CD1c-positive myeloid dendritic cell (primary cell): ENCODE measurements around the gene ISLR2.

Experiments used
- DNase-seq: peaks from one replicate; pipeline ENCODE4 v3.0.0-alpha.2; 2016; ENCODE audit errors: extremely low spot score

Gene ISLR2

DNA sequence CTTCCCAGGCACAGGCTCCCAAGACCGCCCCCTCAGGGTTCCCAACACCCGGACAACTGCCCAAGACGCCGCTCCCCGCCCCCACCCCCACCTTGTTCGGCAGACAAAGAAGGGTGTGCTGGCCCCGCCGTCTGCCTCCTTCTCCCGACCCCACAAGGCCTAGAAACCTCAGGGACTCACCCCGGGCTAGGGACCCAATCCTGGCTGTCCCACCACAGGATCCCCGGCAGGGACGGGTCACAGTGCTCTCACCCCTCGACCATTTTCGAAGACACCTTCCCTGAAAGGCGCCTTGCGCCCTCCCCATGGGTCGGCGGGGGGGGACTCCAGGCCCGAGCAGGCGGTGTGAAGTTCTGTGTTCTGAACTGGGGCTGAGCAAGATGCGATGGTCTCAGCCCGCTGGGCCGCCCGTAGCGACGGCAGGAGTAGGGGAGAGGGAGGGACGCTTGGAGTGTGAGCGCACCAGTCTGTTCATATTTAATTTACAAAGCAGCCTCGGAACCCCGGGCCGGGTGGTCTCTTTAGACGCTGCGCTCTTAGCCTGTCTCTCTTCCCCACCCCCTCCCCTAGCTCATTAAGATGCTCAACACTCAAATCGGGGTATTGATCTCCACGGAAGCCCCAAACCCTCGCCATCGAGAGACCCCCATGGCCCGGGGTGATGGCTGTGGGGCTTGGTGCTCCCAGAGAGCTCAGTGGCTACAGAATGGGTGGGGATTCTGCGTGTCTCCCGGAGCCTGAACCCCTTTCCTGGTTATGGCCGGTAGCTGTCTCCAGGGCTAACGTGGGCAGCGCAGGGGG is 1.4 kb upstream of the ISLR2 start:
- no peak for DNase-seq

DNA sequence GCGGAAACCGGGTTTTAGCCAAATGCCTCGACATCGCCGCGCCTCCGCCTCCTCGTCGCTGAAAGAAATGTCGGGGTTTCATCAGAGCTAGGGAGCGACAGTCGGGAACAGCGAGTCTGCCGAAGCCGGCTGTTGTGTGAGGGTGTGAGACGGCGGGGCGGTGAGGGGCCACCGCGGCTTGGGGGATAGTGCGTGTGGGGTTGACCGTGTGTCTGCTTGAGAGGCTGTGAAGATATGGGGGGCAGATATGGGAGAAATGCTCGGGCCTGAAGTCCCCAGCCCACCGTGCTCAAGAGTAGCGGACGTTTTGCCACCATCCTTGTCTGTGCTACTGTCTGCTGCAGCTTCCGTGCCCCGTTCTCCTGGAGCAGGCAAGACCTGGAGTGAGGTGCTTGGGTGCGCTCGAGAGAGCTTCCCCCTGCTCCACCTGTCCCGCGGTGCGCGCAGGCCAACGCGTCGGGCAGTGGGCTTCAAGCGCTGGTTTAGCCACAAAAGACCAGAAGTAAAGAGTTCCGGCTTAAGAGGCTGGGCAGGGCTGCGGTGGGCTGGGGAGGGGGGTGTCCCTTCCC is 716 bp upstream of the ISLR2 start:
- no peak for DNase-seq

DNA sequence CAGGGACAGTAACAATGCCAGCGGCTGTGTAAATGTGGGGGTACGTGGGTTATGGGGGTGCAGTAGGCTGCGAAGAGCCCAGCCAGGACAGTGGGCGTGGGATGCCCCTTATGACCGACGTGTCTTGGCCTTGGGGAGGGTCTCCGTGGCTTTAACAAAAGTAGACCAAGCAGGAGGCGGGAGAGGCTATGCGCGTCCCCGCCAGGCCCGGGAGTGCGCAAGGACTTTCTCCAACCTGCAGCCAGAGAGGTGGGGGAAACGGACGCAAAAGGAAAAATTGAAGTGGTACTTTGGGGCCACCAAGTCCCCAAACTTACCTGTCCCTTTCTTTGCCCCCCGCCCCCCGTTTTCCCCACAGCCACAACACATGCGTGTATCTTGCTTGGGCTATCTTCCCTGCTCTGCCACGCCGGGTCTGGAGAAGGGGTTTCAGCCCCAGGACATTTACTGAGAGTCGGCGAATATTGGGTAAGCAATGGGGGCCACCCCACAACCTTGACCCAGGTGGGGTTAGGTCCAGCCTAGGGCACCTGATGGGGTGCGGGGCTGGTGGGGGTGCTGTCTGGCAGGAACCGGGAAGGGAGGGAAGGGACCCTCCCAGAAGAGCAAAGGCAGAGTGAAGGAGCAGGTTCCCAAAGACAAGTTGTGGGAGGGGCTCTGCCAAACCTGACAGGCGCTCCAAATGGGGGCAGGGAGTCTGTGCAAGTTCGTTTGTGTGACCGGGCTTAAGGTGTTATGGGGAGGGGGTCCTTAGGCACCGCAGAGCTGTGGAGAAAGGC is 652 bp downstream of the ISLR2 start:
- no peak for DNase-seq

DNA sequence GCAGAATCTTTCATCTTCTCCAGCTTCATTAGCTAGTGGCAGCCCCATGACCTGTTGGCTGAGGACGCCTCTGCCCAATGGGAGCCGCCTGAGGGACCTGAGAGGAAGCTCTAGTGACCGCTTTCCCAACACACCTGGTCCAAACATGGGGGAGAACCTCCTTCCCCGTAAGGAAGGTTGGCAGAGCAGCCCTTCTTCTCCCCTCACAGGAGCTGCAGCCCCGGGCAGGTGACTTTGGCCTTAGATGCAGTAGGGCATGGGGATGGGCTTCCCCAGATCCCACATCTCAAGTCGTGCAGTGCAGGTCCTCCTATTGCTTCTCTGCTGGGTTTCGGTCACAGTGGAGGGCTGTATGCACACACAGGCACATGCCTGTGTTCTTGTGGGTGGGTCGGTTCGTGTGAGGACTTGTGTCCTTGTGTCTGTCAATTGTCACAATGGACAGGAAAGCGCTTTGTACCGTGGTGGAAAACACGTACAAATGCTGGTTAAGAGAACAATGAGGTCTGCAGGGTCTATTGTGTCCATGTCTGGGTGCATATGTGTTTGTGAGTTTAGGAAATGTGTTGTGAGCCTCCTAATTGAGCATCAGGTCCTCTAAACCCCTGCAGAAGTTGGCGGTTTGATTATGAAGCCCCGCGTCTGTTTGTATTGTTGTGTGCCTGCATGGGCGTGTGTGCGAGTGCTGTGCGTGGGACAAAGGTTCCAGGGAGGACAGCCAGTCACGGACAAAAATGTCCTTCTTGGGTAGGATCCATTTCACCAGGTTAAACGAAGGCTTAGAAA is 1.4 kb downstream of the ISLR2 start:
- no peak for DNase-seq

DNA sequence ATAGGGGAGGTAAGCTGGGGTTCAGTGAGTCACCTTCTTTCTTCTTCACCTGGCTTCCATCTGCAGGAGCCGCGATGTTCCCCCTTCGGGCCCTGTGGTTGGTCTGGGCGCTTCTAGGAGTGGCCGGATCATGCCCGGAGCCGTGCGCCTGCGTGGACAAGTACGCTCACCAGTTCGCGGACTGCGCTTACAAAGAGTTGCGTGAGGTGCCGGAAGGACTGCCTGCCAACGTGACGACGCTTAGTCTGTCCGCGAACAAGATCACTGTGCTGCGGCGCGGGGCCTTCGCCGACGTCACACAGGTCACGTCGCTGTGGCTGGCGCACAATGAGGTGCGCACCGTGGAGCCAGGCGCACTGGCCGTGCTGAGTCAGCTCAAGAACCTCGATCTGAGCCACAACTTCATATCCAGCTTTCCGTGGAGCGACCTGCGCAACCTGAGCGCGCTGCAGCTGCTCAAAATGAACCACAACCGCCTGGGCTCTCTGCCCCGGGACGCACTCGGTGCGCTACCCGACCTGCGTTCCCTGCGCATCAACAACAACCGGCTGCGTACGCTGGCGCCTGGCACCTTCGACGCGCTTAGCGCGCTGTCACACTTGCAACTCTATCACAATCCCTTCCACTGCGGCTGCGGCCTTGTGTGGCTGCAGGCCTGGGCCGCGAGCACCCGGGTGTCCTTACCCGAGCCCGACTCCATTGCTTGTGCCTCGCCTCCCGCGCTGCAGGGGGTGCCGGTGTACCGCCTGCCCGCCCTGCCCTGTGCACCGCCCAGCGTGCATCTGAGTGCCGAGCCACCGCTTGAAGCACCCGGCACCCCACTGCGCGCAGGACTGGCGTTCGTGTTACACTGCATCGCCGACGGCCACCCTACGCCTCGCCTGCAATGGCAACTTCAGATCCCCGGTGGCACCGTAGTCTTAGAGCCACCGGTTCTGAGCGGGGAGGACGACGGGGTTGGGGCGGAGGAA is 2.6 kb downstream of the ISLR2 start:
- no peak for DNase-seq

DNA sequence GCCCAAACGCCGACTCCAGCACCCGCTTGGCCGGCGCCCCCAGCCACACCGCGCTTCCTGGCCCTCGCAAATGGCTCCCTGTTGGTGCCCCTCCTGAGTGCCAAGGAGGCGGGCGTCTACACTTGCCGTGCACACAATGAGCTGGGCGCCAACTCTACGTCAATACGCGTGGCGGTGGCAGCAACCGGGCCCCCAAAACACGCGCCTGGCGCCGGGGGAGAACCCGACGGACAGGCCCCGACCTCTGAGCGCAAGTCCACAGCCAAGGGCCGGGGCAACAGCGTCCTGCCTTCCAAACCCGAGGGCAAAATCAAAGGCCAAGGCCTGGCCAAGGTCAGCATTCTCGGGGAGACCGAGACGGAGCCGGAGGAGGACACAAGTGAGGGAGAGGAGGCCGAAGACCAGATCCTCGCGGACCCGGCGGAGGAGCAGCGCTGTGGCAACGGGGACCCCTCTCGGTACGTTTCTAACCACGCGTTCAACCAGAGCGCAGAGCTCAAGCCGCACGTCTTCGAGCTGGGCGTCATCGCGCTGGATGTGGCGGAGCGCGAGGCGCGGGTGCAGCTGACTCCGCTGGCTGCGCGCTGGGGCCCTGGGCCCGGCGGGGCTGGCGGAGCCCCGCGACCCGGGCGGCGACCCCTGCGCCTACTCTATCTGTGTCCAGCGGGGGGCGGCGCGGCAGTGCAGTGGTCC is 3.5 kb downstream of the ISLR2 start:
- DNase-seq, result no peak

DNA sequence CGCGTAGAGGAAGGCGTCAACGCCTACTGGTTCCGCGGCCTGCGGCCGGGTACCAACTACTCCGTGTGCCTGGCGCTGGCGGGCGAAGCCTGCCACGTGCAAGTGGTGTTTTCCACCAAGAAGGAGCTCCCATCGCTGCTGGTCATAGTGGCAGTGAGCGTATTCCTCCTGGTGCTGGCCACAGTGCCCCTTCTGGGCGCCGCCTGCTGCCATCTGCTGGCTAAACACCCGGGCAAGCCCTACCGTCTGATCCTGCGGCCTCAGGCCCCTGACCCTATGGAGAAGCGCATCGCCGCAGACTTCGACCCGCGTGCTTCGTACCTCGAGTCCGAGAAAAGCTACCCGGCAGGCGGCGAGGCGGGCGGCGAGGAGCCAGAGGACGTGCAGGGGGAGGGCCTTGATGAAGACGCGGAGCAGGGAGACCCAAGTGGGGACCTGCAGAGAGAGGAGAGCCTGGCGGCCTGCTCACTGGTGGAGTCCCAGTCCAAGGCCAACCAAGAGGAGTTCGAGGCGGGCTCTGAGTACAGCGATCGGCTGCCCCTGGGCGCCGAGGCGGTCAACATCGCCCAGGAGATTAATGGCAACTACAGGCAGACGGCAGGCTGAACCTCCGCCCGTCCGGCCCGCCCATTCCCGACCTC is 4.1 kb downstream of the ISLR2 start:
- peak; percentile 43 for DNase-seq

DNA sequence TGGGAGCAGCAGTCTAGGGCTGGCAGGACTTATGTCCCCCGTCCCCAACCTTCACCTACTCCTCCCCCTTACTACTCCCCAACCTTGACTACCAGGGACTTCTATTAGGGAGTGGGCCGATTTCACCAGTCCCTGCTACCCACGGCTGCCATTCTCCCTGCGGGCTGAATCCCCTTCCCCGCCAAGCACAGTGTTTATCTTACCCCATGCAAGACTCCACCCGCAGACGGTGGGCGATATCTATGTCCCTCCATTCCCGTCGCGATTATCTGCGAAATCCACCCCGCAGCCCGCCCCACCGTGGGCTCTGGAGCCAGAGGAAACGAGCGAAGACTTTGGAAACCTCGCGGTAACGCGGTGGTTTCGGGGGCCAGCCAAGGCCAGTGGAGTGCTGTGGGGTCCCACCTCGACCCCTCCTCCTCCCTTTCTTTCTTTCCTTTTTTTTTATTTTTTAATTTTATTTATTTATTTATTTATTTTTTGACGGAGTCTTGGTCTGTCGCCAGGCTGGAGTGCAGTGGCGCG is 4.7 kb downstream of the ISLR2 start:
- no peak for DNase-seq

DNA sequence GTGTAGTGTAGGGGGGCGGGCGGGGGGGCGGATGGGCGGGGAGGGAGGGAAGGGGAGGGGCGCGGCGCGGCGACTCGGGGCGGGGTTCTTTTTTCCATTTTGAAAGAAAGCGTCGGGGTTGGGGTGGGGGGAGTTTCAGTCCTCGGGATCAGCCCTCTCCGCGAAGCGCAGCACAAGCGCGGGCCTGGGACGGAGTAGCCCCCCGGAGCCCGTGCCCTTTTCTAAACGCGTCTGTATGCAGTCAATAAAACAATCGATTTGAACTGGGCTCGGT is 6.1 kb downstream of the ISLR2 start:
- no peak for DNase-seq

DNA sequence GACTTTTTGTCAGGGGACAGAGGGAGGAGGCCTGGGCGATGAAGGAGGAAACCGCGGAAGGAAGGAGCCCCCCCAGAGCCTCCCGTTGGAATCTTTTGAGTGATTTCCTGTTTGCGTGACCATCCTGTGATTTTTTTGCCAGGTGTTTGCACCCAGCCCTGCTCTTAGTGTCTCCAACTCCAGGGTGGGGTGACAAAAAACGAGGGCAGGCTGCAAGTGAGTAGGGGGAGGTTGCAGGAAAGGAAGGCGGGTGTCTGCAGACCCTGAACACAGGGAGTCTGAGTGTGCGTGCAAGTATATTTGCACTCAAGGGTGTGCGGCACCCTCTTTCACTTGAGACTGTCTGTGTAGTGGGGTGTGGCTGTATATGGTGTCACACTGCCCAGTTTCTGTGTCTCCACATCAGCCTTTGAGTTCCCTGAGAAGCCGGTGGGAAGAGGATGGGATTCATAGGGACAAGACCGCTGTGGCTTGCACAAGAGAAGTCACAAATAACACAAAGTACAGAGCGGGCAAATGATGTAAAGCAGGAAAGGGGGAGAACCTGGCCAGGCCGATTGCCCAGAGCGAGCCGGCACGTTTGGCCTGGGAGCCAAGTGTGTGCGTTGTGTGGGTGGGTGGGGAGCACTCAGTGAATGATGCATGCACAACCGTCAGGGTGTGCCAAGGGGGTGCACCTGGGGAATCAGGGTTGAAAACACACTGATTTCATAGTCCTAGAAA is 6.6 kb downstream of the ISLR2 start:
- DNase-seq, result no peak

DNA sequence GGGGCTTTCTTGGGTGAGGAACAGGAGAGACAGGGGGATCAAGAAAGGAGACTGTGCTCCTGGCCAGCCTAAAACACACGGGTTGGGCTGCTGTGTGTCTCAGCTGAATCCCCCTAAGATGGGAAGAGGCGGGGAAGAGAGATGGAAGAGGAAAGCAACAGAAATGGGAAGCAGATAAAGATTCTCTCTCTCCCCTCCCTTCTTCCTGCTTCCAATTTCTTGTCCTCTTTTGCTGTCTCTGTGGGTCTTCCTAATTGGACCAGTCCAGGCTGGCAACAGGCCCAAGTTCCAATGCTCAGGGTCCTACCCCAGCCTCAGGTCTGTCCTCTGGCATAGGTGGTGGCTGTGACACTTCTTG is 7.1 kb downstream of the ISLR2 start:
- DNase-seq, result no peak

DNA sequence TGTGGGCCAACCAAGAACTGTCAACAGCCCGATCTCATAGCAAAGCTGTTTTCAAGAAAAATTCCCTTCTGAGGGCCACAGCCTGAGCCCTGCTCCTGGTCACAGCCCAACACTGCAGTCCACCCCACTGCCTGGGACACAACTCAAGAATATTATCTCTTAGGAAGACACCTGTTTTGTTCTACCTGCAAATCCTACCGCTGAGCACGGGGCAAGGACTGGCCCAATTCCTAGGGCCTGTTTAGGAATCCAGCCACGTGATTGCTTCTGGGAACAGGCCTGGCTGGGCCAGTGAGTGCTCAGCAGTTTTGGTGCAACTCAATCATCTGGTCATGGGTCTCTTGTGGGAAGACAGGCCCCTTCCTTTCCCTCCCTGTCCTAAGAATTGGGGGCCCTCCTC is 8.3 kb downstream of the ISLR2 start:
- no peak for DNase-seq

DNA sequence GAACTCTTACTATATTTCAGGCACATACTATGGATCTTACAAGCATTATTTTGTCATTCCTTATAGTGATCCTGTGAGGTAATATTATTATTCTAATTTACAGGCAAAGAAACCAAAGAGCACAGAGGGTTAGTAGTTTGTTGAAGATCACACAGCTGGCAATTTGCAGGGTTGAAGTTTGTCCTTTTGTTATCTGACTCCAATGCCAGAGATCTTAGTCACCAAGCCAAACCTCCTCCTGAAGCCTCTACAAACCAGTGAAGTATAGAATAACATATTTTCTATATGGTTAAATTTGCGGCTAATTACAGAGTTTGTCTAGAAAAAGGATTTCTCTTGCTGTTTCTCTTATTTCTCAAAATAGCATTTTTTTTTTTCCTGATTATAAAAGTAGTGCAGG is 11.2 kb downstream of the ISLR2 start:
- no peak for DNase-seq

DNA sequence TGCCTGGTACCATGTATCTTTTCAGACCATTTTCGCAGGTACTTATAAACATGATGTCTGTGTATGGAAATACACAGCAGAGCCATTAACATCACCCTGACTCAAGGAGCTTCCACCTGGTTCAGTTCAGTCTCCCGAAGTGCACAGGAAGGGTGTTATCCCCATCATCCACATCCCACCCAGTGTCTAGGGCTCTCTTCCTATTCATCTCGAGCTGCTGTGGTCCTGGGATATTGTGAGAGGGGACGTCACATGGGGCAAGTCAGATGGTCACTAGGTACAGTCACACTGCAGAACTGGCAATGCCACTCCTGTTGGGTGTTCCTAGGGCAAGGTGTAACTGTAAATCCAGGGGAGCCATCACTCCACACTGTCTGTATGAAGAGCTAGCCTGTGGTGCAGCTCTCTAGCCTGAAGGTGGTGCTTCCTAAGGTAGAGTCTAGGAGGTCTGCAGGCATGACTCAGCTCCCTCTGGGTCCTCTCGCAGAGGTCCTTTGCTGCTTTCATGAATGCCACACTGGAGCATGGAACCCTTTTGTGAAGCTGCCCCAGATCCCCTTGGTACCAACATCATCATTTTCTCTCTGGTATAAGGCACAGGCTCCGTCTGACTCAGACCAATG is 13.9 kb downstream of the ISLR2 start:
- DNase-seq, result no peak

DNA sequence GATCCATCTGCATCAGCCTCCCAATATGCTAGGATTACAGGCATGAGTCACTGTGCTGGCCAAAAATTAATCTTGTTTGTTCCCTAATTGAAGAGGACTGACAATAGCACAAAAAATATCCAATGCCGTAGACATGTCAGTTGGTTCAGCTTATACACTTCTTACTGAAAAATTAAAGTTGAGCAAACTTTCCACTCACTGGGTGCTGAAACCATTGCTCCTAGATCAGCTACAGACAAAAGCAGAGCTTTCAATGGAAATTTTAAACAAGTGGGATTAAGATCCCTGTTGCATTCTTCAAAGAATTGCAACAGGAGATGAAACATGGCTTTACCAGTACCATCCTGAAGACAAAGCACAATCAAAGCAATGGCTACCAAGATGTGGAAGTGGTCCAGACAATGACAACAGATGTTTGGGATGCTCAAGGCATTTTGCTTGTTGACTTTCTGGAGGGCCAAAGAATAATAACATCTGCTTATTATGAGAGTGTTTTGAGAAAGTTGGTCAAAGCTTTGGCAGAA is 16.0 kb downstream of the ISLR2 start:
- DNase-seq, result no peak

DNA sequence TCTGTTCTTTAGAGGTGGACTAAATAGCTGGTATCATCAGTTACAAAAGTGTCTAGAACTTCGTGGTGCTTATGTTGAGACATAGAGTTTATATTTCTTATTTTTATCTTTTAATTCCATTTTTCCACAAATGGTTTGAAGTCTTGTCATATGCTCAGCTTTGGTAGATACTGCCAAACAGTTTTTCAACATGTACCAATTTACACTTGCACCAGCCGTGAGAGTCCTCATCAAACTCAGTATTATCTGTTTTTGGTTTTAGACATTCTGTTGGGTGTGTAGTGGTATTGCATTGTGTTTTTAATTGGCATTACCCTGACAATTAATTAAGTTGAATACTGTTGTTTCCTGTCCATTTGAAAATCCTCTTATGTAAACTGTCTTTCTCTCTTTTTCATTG is 16.7 kb downstream of the ISLR2 start:
- no peak for DNase-seq

DNA sequence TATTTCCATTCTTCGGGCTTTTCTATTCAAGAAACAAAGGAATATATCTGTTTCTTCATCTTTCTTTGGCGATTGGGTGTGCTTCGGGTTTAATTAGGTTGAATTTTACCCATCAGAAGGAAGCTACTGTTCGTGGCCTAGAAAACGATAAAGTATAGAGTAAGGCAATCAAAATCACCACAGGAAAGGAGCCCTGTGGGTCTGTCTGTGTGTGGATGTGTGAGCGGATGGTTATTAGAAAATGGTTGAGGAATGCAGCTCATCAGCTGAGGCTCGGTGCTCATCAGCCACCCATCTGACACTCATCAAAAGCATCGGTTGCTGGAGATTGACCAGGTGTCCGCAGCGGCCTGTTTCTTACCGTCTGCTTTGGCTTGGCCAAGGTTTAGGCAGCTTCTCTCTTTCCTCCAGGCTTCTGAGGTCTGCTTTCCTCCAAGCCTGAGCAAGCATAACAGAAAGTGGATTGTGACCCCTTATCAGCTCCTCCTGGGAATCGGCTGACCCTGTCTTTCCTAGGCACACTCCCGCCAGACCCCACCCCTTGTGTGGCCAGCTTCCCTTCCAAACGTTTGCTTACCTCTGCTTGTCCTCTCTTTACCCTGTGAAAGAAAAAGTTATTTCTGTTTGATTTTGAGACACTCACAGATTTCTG is 25.5 kb downstream of the ISLR2 start:
- no peak for DNase-seq
